CD14-positive monocyte (primary cell): ENCODE results near the gene GNS. TPM values are rescaled to one million over a fixed set of nuclear protein-coding genes. Genes with fewer than 3 reads are reported as not detected.
A peak's percentile ranks its signal among the peaks of the same experiment; 100 is the strongest.

Experiments used
- DNase-seq, 3 donors: peaks; one replicate each; pipeline ENCODE4 v3.0.0-alpha.2; 2011 to 2022
- H2AFZ ChIP-seq: 2 replicates; pipeline ENCODE4 v1.6.0; 2012; ENCODE audit warnings: mild to moderate bottlenecking, low read depth, low read length, inconsistent platforms; ENCODE audit not compliant: insufficient read depth, poor library complexity, severe bottlenecking
- H3K27ac ChIP-seq, 2 donors: 1 replicate in 1 of 2; 2 replicates in 1 of 2; pipeline ENCODE4 v1.5.1; 2012 to 2013; ENCODE audit warnings: low read length in 2 of 2, control low read depth in 1 of 2, inconsistent platforms in 1 of 2, low read depth in 1 of 2, mild to moderate bottlenecking in 1 of 2
- H3K27me3 ChIP-seq, 2 donors: one replicate each; pipeline versions ENCODE4 v1.6.0 to v1.6.1; 2011 to 2013; ENCODE audit warnings: low read length in 2 of 2; ENCODE audit not compliant: control insufficient read depth in 2 of 2, insufficient read depth in 2 of 2
- H3K36me3 ChIP-seq, 2 donors: replicated peaks in 1 of 2; 1 replicate in 1 of 2; 2 replicates in 1 of 2; pipeline versions ENCODE4 v1.5.1 to v1.6.1; 2012 to 2013; ENCODE audit warnings: low read length in 2 of 2, control low read depth in 1 of 2, inconsistent platforms in 1 of 2, mild to moderate bottlenecking in 1 of 2; ENCODE audit not compliant: insufficient read depth in 2 of 2, control insufficient read depth in 1 of 2
- H3K4me1 ChIP-seq, 2 donors: 1 replicate in 1 of 2; 2 replicates in 1 of 2; pipeline versions ENCODE4 v1.5.1 to v1.6.1; 2012 to 2013; ENCODE audit warnings: low read length in 2 of 2, control low read depth in 1 of 2, inconsistent platforms in 1 of 2, mild to moderate bottlenecking in 1 of 2, moderate library complexity in 1 of 2; ENCODE audit not compliant: insufficient read depth in 2 of 2, control insufficient read depth in 1 of 2
- H3K4me2 ChIP-seq: replicated peaks from 2 replicates; pipeline ENCODE3; 2012; ENCODE audit warnings: low read length, moderate library complexity, mild to moderate bottlenecking; ENCODE audit not compliant: poor library complexity, severe bottlenecking; ENCODE audit errors: extremely low read depth
- H3K4me3 ChIP-seq, 3 experiments: fragments of 200-600 bp in 1 of 3; sonication (generic) in 1 of 3; replicated peaks in 1 of 3; 1 replicate in 2 of 3; 2 replicates in 1 of 3; pipeline ENCODE4 v1.5.1; 2011 to 2013; ENCODE audit warnings: low read length in 3 of 3, mild to moderate bottlenecking in 3 of 3, control low read depth in 2 of 3, low read depth in 2 of 3, inconsistent platforms in 1 of 3, moderate library complexity in 1 of 3
- H3K79me2 ChIP-seq: 2 replicates; pipeline ENCODE4 v1.6.0; 2012; ENCODE audit warnings: mild to moderate bottlenecking, control low read depth, inconsistent platforms, low read length, moderate library complexity; ENCODE audit not compliant: insufficient read depth
- H3K9ac ChIP-seq: 2 replicates; pipeline ENCODE4 v1.6.0; 2017; ENCODE audit warnings: low read length, mild to moderate bottlenecking; ENCODE audit not compliant: insufficient read depth, poor library complexity, severe bottlenecking
- H3K9me3 ChIP-seq, 2 donors: replicated peaks in 1 of 2; 1 replicate in 1 of 2; 2 replicates in 1 of 2; pipeline versions ENCODE4 v1.5.1 to v1.6.1; 2012 to 2013; ENCODE audit warnings: low read length in 2 of 2, control low read depth in 1 of 2; ENCODE audit not compliant: control insufficient read depth in 1 of 2, insufficient read depth in 1 of 2
- H4K20me1 ChIP-seq: 2 replicates; pipeline ENCODE4 v1.6.0; 2012; ENCODE audit warnings: mild to moderate bottlenecking, low read length, control low read depth, moderate library complexity; ENCODE audit not compliant: insufficient read depth
- H3K27ac Mint-ChIP-seq, 7 donors: one replicate each; pipeline ENCODE4 v1.8.0; 2020; ENCODE audit warnings: mild to moderate bottlenecking in 7 of 7, mixed read lengths in 7 of 7, moderate library complexity in 6 of 7, inconsistent platforms in 2 of 7
- H3K27me3 Mint-ChIP-seq, 3 donors: one replicate each; pipeline ENCODE4 v1.8.0; 2021 to 2022; ENCODE audit warnings: low read depth in 3 of 3, mild to moderate bottlenecking in 3 of 3, mixed read lengths in 3 of 3, moderate library complexity in 3 of 3, inconsistent platforms in 1 of 3
- H3K36me3 Mint-ChIP-seq, 2 donors: one replicate each; pipeline ENCODE4 v1.8.0; 2020; ENCODE audit warnings: mixed read lengths in 2 of 2, inconsistent platforms in 1 of 2, mild to moderate bottlenecking in 1 of 2
- H3K4me1 Mint-ChIP-seq: one replicate; pipeline ENCODE4 v1.8.0; 2020; ENCODE audit warnings: mild to moderate bottlenecking, mixed read lengths
- H3K4me3 Mint-ChIP-seq, 2 donors: one replicate each; pipeline ENCODE4 v1.8.0; 2020; ENCODE audit warnings: mild to moderate bottlenecking in 2 of 2, mixed read lengths in 2 of 2, moderate library complexity in 1 of 2
- H3K9me3 Mint-ChIP-seq, 7 donors: one replicate each; pipeline ENCODE4 v1.8.0; 2020 to 2022; ENCODE audit warnings: mixed read lengths in 7 of 7, mild to moderate bottlenecking in 6 of 7, moderate library complexity in 6 of 7, inconsistent platforms in 2 of 7
- WGBS: methylation state at CpG from one replicate; pipeline ENCODE4 v1.1.5; 2013; ENCODE audit warnings: missing lambda C conversion rate; ENCODE audit not compliant: insufficient coverage; 5-methylcytosine and 5-hydroxymethylcytosine counted together
- intact Hi-C, 2 donors: fragments of 100-400 bp; cut with micrococcal nuclease; formaldehyde crosslinking; loops; one replicate each; pipeline versions ENCODE4 v1.15.0 to v1.15.1; 2023
- polyA plus RNA-seq, 3 donors: library from polyadenylated mRNA; depleted of rRNA in 1 of 3; unstranded in 2 of 3; stranded (reverse) in 1 of 3; fragments of 300-500 nt in 2 of 3; fragments of >200 nt in 1 of 3; fragmentation: Illumina TruSeq in 2 of 3; gene quantifications; 1 replicate in 2 of 3; 2 replicates in 1 of 3; pipeline ENCODE4 v1.2.3, GENCODE V29; 2012 to 2021
- TF ChIP-seq, protein P1 (sequence below): fragments of 200-600 bp; IDR thresholded peaks from one replicate; pipeline ENCODE4 v1.8.0; 2022; ENCODE audit warnings: antibody characterized with exemption, mild to moderate bottlenecking

Gene GNS
- polyA plus RNA-seq, 3 donors = 103 to 274 (median 203) TPM

GRCh38 chr12:64737539-64737938 is 21.7 kb downstream of the GNS start:
- no peaks in the 10 kb centered on the region for H3K9me3 Mint-ChIP-seq
- peaks cover 0 to 2% (median 0%) of the 10 kb centered on the region in 3 donors for H3K27me3 Mint-ChIP-seq
- no peaks in the 10 kb centered on the region for H3K27me3 ChIP-seq
- H3K9me3 ChIP-seq = no peaks in the 10 kb centered on the region
- peaks cover 31 to 35% of the 10 kb centered on the region in 2 donors for H3K4me1 ChIP-seq
- H3K4me2 ChIP-seq = no peak overlapping the region
- H3K36me3 ChIP-seq = peaks cover 69 to 83% of the 10 kb centered on the region in 2 donors
- DNase-seq = no peak
- 0% methylated on average over 1 of the region's 1 CpG for WGBS
- TF ChIP-seq, protein P1, sequence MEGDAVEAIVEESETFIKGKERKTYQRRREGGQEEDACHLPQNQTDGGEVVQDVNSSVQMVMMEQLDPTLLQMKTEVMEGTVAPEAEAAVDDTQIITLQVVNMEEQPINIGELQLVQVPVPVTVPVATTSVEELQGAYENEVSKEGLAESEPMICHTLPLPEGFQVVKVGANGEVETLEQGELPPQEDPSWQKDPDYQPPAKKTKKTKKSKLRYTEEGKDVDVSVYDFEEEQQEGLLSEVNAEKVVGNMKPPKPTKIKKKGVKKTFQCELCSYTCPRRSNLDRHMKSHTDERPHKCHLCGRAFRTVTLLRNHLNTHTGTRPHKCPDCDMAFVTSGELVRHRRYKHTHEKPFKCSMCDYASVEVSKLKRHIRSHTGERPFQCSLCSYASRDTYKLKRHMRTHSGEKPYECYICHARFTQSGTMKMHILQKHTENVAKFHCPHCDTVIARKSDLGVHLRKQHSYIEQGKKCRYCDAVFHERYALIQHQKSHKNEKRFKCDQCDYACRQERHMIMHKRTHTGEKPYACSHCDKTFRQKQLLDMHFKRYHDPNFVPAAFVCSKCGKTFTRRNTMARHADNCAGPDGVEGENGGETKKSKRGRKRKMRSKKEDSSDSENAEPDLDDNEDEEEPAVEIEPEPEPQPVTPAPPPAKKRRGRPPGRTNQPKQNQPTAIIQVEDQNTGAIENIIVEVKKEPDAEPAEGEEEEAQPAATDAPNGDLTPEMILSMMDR = no peak
- peak overlapping the region in 2 of 7 donors; percentile 1 to 16 for H3K27ac Mint-ChIP-seq
- H3K9ac ChIP-seq = no peak overlapping the region
- H3K79me2 ChIP-seq = peaks cover 9% of the 10 kb centered on the region
- no peak overlapping the region for H2AFZ ChIP-seq
- H3K36me3 Mint-ChIP-seq = peaks cover 86 to 89% of the 10 kb centered on the region in 2 donors
- H4K20me1 ChIP-seq = peaks cover 4% of the 10 kb centered on the region
- no peak overlapping the region for H3K4me3 ChIP-seq
- no peak overlapping the region for H3K4me3 Mint-ChIP-seq
- peak overlapping the region in 1 of 2 donors; percentile 38 for H3K27ac ChIP-seq
- intact Hi-C loops = loop anchor here in 1 of 2 donors (10.0 kb wide), 1 partner anchor 47 kb away; no protein-coding TSS in a partner anchor
- H3K4me1 Mint-ChIP-seq = peaks cover 53% of the 10 kb centered on the region

DNA sequence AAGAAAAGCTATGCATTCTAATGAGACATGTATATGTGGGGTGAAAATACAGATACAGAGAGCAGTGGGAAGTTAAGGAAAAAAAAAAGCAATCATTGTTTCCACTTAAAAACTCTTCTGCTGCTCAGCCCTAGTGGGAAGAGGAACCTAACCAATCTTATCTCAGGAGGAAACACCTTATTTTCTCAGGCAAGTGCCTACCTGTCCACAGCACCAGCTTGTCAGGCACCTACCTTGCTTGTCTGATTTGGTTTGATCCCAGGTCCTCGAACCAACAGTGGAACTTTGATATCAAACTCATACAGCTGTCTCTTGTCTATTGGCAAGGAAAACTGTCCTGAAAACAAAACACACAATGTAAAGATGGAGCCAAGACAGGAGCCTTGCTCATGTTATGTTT is 22.4 kb downstream of the GNS start:
- H4K20me1 ChIP-seq = peaks cover 4% of the 10 kb centered on the region
- H3K27me3 ChIP-seq = no peaks in the 10 kb centered on the region
- intact Hi-C loops = loop anchor here in 1 of 2 donors (10.0 kb wide), 1 partner anchor 48 kb away; no protein-coding TSS in a partner anchor
- H3K36me3 Mint-ChIP-seq = peaks cover 81 to 89% of the 10 kb centered on the region in 2 donors
- peaks cover 24 to 28% of the 10 kb centered on the region in 2 donors for H3K4me1 ChIP-seq
- TF ChIP-seq, protein P1 = no peak
- no peaks in the 10 kb centered on the region for H3K9me3 Mint-ChIP-seq
- H3K27me3 Mint-ChIP-seq = peaks cover 0 to 2% (median 0%) of the 10 kb centered on the region in 3 donors
- no peak overlapping the region for H3K4me3 ChIP-seq
- H3K79me2 ChIP-seq = peaks cover 8% of the 10 kb centered on the region
- 83% methylated on average over 1 of the region's 1 CpG for WGBS
- H2AFZ ChIP-seq = no peak overlapping the region
- no peak for DNase-seq
- no peak overlapping the region for H3K4me2 ChIP-seq
- H3K9me3 ChIP-seq = no peaks in the 10 kb centered on the region
- H3K27ac ChIP-seq = peak overlapping the region in 1 of 2 donors; percentile 44
- no peak overlapping the region for H3K9ac ChIP-seq
- H3K4me1 Mint-ChIP-seq = peaks cover 45% of the 10 kb centered on the region
- H3K4me3 Mint-ChIP-seq = no peak overlapping the region
- H3K27ac Mint-ChIP-seq = peak overlapping the region in 1 of 7 donors; percentile 24
- H3K36me3 ChIP-seq = peaks cover 65 to 80% of the 10 kb centered on the region in 2 donors
